Left ventricle myocardium inferior (tissue), 1 donor: ENCODE measurements around the gene DBP. TPM values are rescaled to one million over a fixed set of nuclear protein-coding genes. Genes with fewer than 3 reads are reported as not detected.

Experiments
- DNase-seq: peaks from one replicate; pipeline ENCODE4 v3.0.0-alpha.2; 2020
- H3K27ac ChIP-seq: fragments of 200-600 bp; replicated peaks from 2 replicates; pipeline ENCODE4 v1.8.0; 2021
- H3K27me3 ChIP-seq: fragments of 200-600 bp; 2 replicates; pipeline ENCODE4 v1.8.0; 2021; ENCODE audit warnings: low read depth
- H3K36me3 ChIP-seq: fragments of 200-600 bp; 2 replicates; pipeline ENCODE4 v1.8.0; 2021
- H3K4me1 ChIP-seq: fragments of 200-600 bp; 2 replicates; pipeline ENCODE4 v1.8.0; 2021
- H3K4me3 ChIP-seq: fragments of 200-600 bp; 2 replicates; pipeline ENCODE4 v1.8.0; 2021; ENCODE audit warnings: mild to moderate bottlenecking, moderate library complexity
- H3K9me3 ChIP-seq: fragments of 200-600 bp; replicated peaks from 2 replicates; pipeline ENCODE4 v1.8.0; 2021
- intact Hi-C: fragments of 100-400 bp; cut with micrococcal nuclease; formaldehyde crosslinking; loops from one replicate; pipeline ENCODE4 v1.11.0; 2022
- total RNA-seq: library from RNA; stranded (reverse); fragmentation: NEBNext Ultra II Directional; extraction: Animal tissue kit (Norgen Biotek cat#: 25700); gene quantifications from one replicate; pipeline ENCODE4 v1.2.1, GENCODE V29; 2021
- TF ChIP-seq, protein P1 (sequence below): fragments of 200-600 bp; IDR thresholded peaks from 2 replicates; pipeline ENCODE4 v1.8.0; 2021; ENCODE audit warnings: antibody characterized with exemption, mild to moderate bottlenecking, borderline replicate concordance
- donor health status: DM: no; HTN: yes; CAD: no; lungs with severe emphysema.

The DBP gene
- total RNA-seq, 1 donor from 2014 or later = 7.9 TPM

DNA sequence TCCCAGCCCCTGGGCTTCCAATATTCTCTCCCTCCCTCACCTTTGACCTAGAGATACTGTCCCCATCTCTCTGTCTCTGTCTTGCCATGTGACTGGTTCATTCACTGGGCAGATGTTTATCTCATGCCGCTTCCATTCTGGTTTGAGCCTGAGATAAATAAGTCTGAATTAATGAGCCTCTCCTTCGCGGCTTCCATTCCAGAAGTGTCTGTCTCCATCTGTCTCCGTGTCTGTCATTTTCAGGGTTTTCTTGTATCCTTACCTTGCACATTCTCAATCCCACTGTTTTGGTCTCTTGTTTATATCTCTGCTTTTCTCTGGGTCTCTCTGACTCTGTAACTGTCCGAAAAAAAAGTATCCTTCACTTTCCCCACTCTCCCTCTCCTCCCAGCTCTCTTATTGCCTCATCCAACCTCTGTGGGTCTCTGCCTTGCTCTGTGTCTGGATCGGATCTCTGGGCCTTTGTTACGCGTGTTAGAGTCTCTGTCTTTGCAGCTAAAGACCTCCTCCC, 13.6 kb downstream of the DBP start:
- DNase-seq = no peak
- H3K27me3 ChIP-seq = no peaks in the 10 kb centered on the region
- H3K4me1 ChIP-seq = peaks cover 54% of the 10 kb centered on the region
- peak overlapping the region; percentile 83 for H3K27ac ChIP-seq
- TF ChIP-seq, protein P1, sequence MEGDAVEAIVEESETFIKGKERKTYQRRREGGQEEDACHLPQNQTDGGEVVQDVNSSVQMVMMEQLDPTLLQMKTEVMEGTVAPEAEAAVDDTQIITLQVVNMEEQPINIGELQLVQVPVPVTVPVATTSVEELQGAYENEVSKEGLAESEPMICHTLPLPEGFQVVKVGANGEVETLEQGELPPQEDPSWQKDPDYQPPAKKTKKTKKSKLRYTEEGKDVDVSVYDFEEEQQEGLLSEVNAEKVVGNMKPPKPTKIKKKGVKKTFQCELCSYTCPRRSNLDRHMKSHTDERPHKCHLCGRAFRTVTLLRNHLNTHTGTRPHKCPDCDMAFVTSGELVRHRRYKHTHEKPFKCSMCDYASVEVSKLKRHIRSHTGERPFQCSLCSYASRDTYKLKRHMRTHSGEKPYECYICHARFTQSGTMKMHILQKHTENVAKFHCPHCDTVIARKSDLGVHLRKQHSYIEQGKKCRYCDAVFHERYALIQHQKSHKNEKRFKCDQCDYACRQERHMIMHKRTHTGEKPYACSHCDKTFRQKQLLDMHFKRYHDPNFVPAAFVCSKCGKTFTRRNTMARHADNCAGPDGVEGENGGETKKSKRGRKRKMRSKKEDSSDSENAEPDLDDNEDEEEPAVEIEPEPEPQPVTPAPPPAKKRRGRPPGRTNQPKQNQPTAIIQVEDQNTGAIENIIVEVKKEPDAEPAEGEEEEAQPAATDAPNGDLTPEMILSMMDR = no peak
- intact Hi-C loops = no loop called here
- H3K36me3 ChIP-seq = peaks cover 16% of the 10 kb centered on the region
- peak overlapping the region; percentile 67 for H3K4me3 ChIP-seq
- no peaks in the 10 kb centered on the region for H3K9me3 ChIP-seq

DNA sequence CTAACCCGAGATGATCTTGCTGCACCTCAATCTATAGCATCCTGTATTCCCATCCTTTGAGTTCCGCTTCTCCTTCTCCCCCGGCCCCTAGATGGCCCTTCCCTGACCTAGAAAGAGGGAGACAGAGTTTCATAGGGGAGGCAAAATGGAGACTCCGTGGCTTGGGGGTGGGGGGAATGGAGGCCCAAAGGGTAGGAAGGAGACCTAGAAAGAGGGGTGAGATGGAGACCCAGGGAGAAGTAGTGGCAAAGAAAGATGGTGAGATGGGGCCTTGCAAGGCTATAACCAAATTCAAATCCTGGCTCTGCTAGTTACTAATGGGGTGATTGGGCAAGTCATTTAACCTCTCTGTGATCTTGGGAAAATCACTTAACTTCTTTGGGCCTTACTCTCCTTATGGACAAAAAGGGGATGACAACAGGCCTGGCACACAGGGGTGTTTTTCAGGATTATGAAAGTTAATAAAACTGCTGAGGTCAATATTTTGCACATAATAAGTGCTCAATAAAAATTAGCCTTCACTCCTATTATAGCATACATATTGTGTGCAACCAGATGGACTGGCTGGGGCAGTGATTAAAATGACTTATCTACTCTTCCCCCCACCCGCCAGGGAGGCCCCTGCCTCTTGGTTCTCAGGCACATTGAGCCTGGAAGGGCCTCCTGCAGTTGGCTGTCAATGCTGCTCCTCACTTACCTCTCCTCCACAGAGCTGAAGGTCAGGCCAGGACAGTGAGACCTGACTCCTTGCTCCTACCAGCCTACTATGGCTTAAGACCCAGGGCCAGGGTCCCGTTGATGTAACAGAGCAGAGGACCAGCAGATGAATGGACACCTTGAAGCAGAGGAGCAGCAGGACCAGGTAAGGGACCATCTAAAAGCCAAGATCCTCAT, 17.2 kb downstream of the DBP start:
- Histone ChIP-seq H3K36me3 (peaks cover 39% of the 10 kb centered on the region), H3K4me3 (peak overlapping the region; percentile 79), H3K27ac (peak overlapping the region; percentile 88), H3K27me3 (no peaks in the 10 kb centered on the region), H3K9me3 (no peaks in the 10 kb centered on the region), H3K4me1 (peaks cover 81% of the 10 kb centered on the region)
- no peak for DNase-seq
- TF ChIP-seq, protein P1 = no peak
- intact Hi-C loops = no loop called here

DNA sequence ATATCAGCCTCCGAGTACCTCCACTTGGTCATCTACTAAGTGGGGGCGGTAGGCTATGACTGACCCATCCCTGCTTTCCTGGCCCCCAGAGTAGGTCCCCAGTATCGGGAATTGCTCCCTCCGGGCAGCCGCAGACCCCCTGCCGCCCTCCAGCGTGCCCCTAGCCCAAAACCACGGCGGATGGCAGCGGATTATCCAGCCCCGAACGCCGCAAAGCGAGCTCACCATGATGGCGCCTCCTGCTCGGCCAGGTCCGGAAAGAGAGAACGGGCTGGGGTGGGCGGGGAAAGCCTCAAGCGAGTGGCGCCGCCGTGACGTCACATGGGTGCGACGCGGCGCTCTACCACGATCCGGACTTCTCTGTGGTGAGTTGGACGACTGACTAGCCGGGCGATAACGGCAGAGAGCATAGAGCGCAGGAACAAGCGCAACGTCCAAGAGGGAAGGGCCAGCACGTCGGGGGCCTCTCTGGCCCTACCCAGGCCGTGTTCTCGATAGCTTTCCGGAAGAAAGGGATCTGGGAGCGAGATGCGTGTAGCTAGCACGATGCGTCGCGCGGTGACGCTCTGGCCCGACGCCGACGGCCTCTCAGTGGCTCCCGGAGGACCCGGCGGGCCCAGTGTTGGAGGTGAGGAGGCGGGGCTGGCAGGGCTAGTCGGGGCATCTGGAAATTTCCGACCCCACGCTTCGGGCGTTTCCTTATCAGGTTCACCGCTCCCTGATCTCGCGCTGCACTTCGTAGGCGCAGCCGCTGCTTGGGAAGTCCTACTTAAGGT, 18.1 kb downstream of the DBP start, which contains the start of the genes RPL18 and SPHK2:
RPL18 (minus strand) TSS at position 263 of the 776 bp plus-strand sequence; CDS start at position 228, 35 bp downstream.
SPHK2 (plus strand) TSS at position 591 of the 776 bp plus-strand sequence. CDS start 1,009 bp downstream, outside the sequence.
- Histone ChIP-seq H3K4me1 (peaks cover 79% of the 10 kb centered on the region), H3K4me3 (peak within 1 kb of the TSS; percentile 79), H3K27ac (peak within 1 kb of the TSS; percentile 88), H3K36me3 (peaks cover 42% of the 10 kb centered on the region), H3K9me3 (no peaks in the 10 kb centered on the region), H3K27me3 (no peaks in the 10 kb centered on the region)
- DNase-seq = peak; percentile 97
- TF ChIP-seq, protein P1 = no peak
- intact Hi-C loops = no loop called here

DNA sequence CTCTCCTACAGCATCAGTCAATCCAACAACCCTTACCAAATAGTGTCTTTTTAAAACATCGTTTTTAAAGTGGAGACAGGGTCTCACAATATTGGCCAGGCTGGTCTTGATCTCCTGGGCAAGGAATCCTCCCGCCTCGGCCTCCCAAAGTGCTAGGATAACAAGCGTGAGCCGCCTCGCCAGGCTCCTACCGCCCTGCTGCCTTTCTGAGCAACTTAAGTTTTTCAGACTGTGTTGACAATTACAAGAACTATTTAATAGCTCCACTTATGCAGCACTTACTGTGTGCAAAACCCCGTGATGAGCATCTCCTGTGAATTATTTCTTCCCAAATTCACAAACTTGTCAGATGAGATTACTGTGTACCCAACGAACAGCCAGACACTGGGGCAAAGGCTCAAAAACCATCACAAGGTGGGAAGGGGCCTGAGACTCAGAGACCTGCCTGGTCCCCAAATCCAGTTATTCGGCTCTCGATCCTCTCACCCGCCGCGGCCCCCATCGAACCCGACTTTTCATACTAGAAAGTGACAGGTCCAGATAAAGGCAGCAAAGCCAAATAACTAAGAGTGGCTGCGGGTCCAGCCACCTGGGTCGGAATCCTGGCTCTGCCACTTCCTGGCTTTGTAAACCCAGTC, 18.8 kb downstream of the DBP start:
- peaks cover 75% of the 10 kb centered on the region for H3K4me1 ChIP-seq
- no peaks in the 10 kb centered on the region for H3K9me3 ChIP-seq
- peak overlapping the region; percentile 88 for H3K27ac ChIP-seq
- peak overlapping the region; percentile 79 for H3K4me3 ChIP-seq
- DNase-seq = no peak
- H3K27me3 ChIP-seq = no peaks in the 10 kb centered on the region
- intact Hi-C loops = no loop called here
- H3K36me3 ChIP-seq = peaks cover 42% of the 10 kb centered on the region
- TF ChIP-seq, protein P1 = no peak
